Glomerular endothelial cell (primary cell): ENCODE measurements around the gene BRD4. TPM values are rescaled to one million over a fixed set of nuclear protein-coding genes. Genes with fewer than 3 reads are reported as not detected.
"Not testable (repeated sequence)": the region's sequence is repeated elsewhere in the genome, so short reads cannot be mapped to it uniquely, and the experiment has no call there.

Source experiments
- DNase-seq: peaks from one replicate; pipeline ENCODE4 v3.0.0-alpha.2; 2011; ENCODE audit warnings: low read depth, low spot score; ENCODE audit errors: extremely low read depth
- total RNA-seq: library from RNA; depleted of rRNA; stranded (reverse); fragments of >200 nt; gene quantifications from 2 replicates; pipeline ENCODE4 v1.2.3, GENCODE V29; 2015

BRD4 gene
- total RNA-seq: 38.3 and 58.0 TPM in 2 replicates

GRCh38 chr19:15332311-15332996 lies at the start of gene BRD4:
Gene BRD4, minus strand, starts transcription at chr19:15332539. Its CDS starts 59,440 bp downstream, at chr19:15273099.
- no peak for DNase-seq

GRCh38 chr19:15381864-15382263 lies 49.5 kb upstream of the BRD4 start:
- DNase-seq: no peak

- DNase-seq: no peak
Observed at GRCh38 chr19:15381429-15381828, 49.1 kb upstream of the BRD4 start.

DNA sequence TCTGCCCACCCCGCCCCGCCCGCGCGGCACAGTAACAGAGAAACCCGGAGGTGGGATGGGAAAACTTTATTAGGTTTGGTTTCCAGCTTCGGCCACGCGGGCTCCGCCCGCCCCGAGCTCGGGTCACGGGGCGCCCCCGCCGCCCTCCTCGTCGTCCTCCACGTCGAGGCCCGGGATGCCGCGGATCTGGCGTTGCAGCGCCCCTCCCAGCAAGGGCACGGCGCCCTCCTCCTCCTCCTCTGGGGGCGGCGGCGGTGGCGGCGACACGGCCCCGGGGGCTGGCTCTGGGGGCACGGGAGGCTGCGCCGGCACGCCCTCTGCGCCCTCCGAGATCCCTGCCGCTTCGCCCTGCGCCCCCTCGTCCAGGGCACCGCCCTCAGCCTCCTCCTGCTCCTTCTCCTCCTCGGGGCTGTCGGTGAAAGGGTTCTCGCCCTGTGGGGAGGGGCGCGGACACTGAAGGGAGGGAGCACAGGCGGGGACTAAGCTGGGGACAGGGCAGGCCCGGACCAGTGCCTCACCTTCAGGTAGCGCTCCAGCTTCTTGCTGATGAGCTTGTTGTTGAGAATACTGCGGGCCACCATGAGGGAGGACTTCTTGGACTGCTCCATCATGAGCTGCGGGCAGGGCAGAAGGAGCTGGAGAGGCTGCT lies 47.8 kb upstream of the BRD4 start:
- DNase-seq: no peak

GRCh38 chr19:15379083-15379998 lies 47.0 kb upstream of the BRD4 start, which contains the start of gene AKAP8:
Gene AKAP8, minus strand, starts transcription at chr19:15379787. Its CDS starts 56 bp downstream, at chr19:15379731.
- DNase-seq: peak; percentile 77

- no peak for DNase-seq
Observed at GRCh38 chr19:15378534-15379082, 46.3 kb upstream of the BRD4 start.

GRCh38 chr19:15374796-15375440 lies 42.6 kb upstream of the BRD4 start:
- no peak for DNase-seq

GRCh38 chr19:15374105-15374651 lies 41.8 kb upstream of the BRD4 start:
- no peak for DNase-seq

GRCh38 chr19:15373644-15374043 lies 41.3 kb upstream of the BRD4 start:
- DNase-seq: no peak

DNA sequence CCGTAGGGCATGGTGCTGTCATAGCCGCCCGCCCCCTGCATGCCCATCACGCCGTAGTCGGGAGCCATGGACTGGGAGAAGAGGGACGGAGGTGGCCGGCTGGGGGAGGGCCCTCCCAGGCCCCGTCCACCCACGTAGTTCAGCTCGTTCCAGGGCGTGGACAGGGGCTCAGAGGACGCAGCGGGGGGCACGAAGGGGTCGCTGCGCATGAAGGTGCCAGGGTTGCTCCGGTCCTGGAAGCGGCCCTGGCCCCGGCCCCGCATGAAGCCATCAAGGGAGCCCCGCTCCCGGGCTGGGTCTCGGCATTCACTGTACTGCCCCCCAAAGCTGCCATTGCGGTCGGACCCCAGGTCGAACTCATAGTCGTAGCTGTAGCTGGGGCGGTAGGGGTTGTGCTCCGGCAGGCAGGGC lies 40.6 kb upstream of the BRD4 start:
- DNase-seq: no peak

GRCh38 chr19:15372470-15372869 lies 40.1 kb upstream of the BRD4 start:
- no peak for DNase-seq

GRCh38 chr19:15371786-15372380 lies 39.5 kb upstream of the BRD4 start:
- no peak for DNase-seq

DNA sequence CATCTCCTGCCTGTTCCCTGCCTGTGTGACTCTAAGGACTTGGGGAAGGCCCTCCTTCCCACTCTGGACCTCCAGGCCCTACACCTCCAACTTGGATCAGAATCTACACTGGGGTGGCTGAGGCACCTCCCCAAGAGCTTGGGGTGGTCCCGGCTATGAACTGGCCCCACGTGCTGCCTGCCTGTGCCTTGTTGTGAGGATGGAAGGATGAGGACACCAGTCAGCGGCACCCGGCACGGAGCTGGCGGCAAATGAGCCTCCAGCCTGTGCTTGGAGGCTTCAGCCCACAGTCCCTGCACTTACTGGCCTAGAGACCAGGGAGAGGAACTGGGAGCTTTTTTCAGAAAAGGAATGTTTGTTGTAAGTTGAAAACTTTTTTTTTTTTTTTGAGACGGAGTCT lies 38.8 kb upstream of the BRD4 start:
- no peak for DNase-seq

- DNase-seq: no peak
Observed at GRCh38 chr19:15369594-15369891, 37.2 kb upstream of the BRD4 start.

DNA sequence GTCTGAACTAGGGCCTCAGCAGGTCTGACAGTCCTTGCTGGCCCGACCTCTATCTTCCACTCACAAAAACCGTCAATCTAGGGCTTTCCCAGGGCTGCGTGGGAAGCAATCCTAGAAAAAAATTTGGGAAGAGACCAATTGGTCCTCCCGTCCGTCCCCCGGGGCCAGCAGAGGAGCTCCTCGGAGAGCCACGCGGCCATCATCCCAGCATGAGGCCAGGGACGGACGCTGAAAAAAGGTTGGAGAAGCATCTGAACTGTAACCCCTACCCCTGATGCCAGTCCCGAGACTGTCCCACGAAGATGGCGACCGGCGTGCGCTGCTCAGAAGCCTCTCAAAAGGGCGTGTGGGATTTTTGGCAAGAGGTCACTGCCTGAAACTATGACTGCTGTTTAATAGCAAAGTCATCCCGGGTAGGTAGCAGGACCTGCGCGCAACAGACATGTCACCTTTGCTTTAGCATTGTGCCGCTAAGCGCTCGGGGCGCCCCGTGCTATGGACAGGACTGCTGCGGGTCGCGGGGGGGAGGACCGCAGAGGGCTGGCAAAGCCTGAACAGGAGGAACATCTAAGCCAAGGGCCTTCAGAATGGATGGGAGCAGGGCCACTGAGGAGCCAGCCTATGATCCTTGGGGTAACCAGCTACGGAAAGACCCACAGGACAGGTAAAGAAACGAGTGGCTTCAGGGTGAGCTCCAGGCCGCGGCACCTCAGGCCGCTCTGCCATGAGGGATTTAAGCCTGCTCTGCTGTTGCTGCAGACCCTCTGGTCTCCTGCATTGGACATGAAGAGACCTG lies 36.7 kb upstream of the BRD4 start:
- no peak for DNase-seq

- no peak for DNase-seq
Observed at GRCh38 chr19:15368051-15368632, 35.8 kb upstream of the BRD4 start.

GRCh38 chr19:15367439-15367838 lies 35.1 kb upstream of the BRD4 start:
- no peak for DNase-seq

DNA sequence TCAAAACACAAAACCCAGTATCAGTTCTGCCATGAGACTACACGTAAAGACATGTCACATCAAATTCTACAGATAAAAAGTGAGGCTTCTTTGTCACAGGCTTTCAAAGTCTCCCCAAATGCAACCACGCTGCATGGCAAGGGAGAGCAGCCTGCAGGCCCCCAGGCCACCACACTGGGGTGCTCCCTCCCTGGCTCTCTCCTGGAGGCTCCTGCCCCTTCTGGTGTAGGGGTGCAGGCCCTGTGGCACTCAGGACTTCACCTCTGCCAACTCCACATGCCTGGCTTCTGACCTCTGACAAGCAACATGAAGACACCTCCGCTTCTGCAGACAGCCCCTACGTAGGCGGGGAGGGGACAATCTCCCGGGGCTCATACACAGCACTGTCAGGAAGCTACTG lies 32.9 kb upstream of the BRD4 start:
- no peak for DNase-seq

- not testable (repeated sequence) for DNase-seq
Observed at GRCh38 chr19:15363791-15364190, 31.5 kb upstream of the BRD4 start.
